ENCODE measurements around the gene DCBLD2. TPM values are rescaled to one million over a fixed set of nuclear protein-coding genes. Genes with fewer than 3 reads are reported as not detected.

DCBLD2 gene
- total RNA-seq, 2 experiments from 2014 or later: 11.9 to 12.0 TPM

GRCh38 chr3:98855806-98856400 is 45.6 kb downstream of the DCBLD2 start:
- DNase-seq (ENCODE audit: low spot score): no peak
- no peak for TF ChIP-seq CTCF (conservative IDR thresholded peaks at IDR 0.05; ENCODE audit: low read length)
- TF ChIP-seq EZH2phosphoT487 (IDR thresholded peaks at IDR 0.05; ENCODE audit: borderline replicate concordance, low read depth, low read length): no peak
- no peaks in the 10 kb centered on the region for H3K36me3 ChIP-seq (ENCODE audit: insufficient read depth, low read length)
- H3K4me1 ChIP-seq (ENCODE audit: insufficient read depth, low read length, poor library complexity, severe bottlenecking): peaks cover under 1% of the 10 kb centered on the region
- no TSS peak for BruUV-seq (replicated peaks)
- H3K4me2 ChIP-seq (ENCODE audit: low read length): no peak overlapping the region
- no peaks in the 10 kb centered on the region for H3K9me3 ChIP-seq (ENCODE audit: low read length)
- POLR2A ChIA-PET: interaction anchor here (0.6 to 1.2 kb wide), 5 partner anchors 10 to 956 kb away, joined by 3 to 6 read pairs (median 3); no protein-coding TSS in a partner anchor
- no peak overlapping the region for H3K4me3 ChIP-seq (ENCODE audit: low read depth, low read length, poor library complexity, severe bottlenecking)
- H2AFZ ChIP-seq (ENCODE audit: low read length): no peak overlapping the region
- no peaks in the 10 kb centered on the region for H4K20me1 ChIP-seq (ENCODE audit: insufficient read depth, low read length)
- no peaks in the 10 kb centered on the region for H3K9me2 ChIP-seq (ENCODE audit: insufficient read depth, low read length)
- CTCF ChIA-PET (ENCODE audit: unreplicated experiment): no interaction called here
- no peaks in the 10 kb centered on the region for H3K79me2 ChIP-seq (ENCODE audit: insufficient read depth, low read depth, low read length)
- no peak overlapping the region for H3K27ac ChIP-seq (ENCODE audit: low read depth, low read length, poor library complexity, severe bottlenecking)
- intact Hi-C loops (cut with micrococcal nuclease; ENCODE audit: unreplicated experiment): no loop called here

- Histone ChIP-seq H3K27ac (ENCODE audit: low read depth, low read length, poor library complexity, severe bottlenecking) (no peak overlapping the region), H3K36me3 (ENCODE audit: insufficient read depth, low read length) (peaks cover 10% of the 10 kb centered on the region), H3K9me3 (ENCODE audit: low read length) (peaks cover 4% of the 10 kb centered on the region; the same call in 1 of the 2 replicates), H3K9me2 (ENCODE audit: insufficient read depth, low read length) (no peaks in the 10 kb centered on the region), H3K79me2 (ENCODE audit: insufficient read depth, low read depth, low read length) (no peaks in the 10 kb centered on the region), H3K4me2 (ENCODE audit: low read length) (no peak overlapping the region), H3K4me3 (ENCODE audit: low read depth, low read length, poor library complexity, severe bottlenecking) (no peak overlapping the region), H2AFZ (ENCODE audit: low read length) (no peak overlapping the region), H3K4me1 (ENCODE audit: insufficient read depth, low read length, poor library complexity, severe bottlenecking) (peaks cover 16% of the 10 kb centered on the region), H4K20me1 (ENCODE audit: insufficient read depth, low read length) (no peaks in the 10 kb centered on the region)
- intact Hi-C loops (cut with micrococcal nuclease; ENCODE audit: unreplicated experiment): no loop called here
- CTCF ChIA-PET (ENCODE audit: unreplicated experiment): no interaction called here
- POLR2A ChIA-PET: no interaction called here
- BruUV-seq (replicated peaks): no TSS peak
- TF ChIP-seq CTCF (conservative IDR thresholded peaks at IDR 0.05; ENCODE audit: low read length): no peak
- TF ChIP-seq EZH2phosphoT487 (IDR thresholded peaks at IDR 0.05; ENCODE audit: borderline replicate concordance, low read depth, low read length): no peak
- no peak for DNase-seq (ENCODE audit: low spot score)
Observed at GRCh38 chr3:98848108-98848507, 53.4 kb downstream of the DCBLD2 start.

GRCh38 chr3:98846101-98846500 is 55.4 kb downstream of the DCBLD2 start:
- H4K20me1 ChIP-seq (ENCODE audit: insufficient read depth, low read length): no peaks in the 10 kb centered on the region
- DNase-seq (ENCODE audit: low spot score): no peak
- POLR2A ChIA-PET: interaction anchor here (0.9 to 1.4 kb wide), 3 partner anchors 9 to 33 kb away, joined by 3 to 4 read pairs (median 3); no protein-coding TSS in a partner anchor
- H3K79me2 ChIP-seq (ENCODE audit: insufficient read depth, low read depth, low read length): no peaks in the 10 kb centered on the region
- H2AFZ ChIP-seq (ENCODE audit: low read length): no peak overlapping the region
- CTCF ChIA-PET (ENCODE audit: unreplicated experiment): no interaction called here
- H3K9me2 ChIP-seq (ENCODE audit: insufficient read depth, low read length): no peaks in the 10 kb centered on the region
- peaks cover 16% of the 10 kb centered on the region for H3K4me1 ChIP-seq (ENCODE audit: insufficient read depth, low read length, poor library complexity, severe bottlenecking)
- H3K36me3 ChIP-seq (ENCODE audit: insufficient read depth, low read length): peaks cover 10% of the 10 kb centered on the region
- BruUV-seq (replicated peaks): no TSS peak
- H3K27ac ChIP-seq (ENCODE audit: low read depth, low read length, poor library complexity, severe bottlenecking): no peak overlapping the region
- intact Hi-C loops (cut with micrococcal nuclease; ENCODE audit: unreplicated experiment): no loop called here
- H3K9me3 ChIP-seq (ENCODE audit: low read length): peaks cover 4% of the 10 kb centered on the region; the same call in 1 of the 2 replicates
- TF ChIP-seq EZH2phosphoT487 (IDR thresholded peaks at IDR 0.05; ENCODE audit: borderline replicate concordance, low read depth, low read length) (no peak), CTCF (conservative IDR thresholded peaks at IDR 0.05; ENCODE audit: low read length) (no peak)
- H3K4me3 ChIP-seq (ENCODE audit: low read depth, low read length, poor library complexity, severe bottlenecking): no peak overlapping the region
- H3K4me2 ChIP-seq (ENCODE audit: low read length): no peak overlapping the region

All from OCI-LY7 (cell line).